HG02870 (cell line): Measurements from ENCODE around the gene NTRK3.

ENCODE experiments used
- ATAC-seq: cut with Tn5 transposase; IDR thresholded peaks from one replicate; pipeline ENCODE4 v1.9.1; 2021; ENCODE audit warnings: mild to moderate bottlenecking, moderate library complexity; ENCODE audit not compliant: unreplicated experiment

Gene NTRK3

DNA sequence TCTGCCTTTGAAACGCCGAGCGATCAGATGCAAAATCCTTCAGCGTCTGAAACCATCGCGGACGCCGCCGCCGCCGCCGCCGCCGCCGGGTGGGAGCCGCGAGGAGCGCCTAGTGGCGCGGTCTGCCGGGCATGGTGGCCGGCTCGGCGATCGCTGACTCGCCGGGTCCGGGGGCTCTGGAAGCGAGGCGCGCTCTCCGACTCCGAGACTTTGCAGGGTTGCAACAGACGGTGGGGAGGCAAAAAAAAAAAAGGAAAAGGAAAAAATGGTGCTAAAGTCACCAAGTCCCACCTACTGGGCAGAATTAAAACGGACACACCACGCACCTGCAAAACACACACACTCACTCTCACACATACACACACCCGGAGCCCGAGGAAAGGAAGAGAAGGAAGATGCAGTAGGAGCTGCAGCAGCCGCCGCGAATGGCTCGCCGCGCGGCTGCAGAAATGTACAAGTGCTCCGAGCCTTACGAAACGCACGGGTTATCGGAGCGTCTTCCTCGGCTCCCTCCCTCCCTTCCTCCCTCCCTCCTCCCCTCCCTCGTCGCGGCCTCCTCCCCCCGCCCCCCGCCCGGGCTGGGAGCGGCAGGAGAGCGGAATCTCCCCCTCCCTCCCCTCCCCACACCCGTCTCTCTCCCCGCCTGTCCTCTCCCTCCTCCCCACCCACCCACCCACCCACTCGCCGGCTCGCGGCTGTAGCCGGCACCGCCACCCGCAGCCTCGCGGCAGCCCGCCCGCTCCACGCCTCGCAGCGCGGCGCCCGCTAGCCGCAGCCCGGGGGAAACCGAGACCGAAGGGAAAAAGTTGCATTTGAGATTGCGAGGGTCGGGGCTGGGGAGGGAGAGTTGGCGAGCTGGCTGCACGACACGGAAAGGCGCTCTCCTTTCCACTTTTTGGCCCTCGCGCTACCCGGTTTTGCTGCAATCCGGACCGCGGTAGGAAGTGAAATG is at the start of gene NTRK3:
Gene NTRK3, minus strand, starts transcription at position 461 of the 952 bp plus-strand sequence. CDS start 586 bp downstream, outside the sequence.
- no peak for ATAC-seq

DNA sequence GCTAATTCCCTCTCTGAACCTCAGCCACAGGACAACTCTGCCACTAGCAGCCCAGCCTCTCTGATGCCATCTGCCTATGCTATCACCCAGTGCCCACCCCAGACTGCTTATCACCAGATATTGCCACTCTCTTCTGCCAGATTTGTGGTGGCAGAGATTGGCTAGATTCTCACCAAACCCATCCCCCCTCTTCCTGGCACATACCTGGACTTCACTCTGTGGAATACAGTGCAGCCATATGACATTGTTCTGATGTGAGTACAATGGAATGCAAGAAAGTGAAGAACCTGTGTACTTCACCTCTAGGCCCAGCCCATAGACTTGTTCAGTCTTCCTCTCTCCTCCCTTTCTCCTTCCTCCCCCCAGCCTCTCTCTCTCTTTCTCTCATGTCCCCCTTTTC is 46.9 kb upstream of the NTRK3 start:
- ATAC-seq, result no peak

DNA sequence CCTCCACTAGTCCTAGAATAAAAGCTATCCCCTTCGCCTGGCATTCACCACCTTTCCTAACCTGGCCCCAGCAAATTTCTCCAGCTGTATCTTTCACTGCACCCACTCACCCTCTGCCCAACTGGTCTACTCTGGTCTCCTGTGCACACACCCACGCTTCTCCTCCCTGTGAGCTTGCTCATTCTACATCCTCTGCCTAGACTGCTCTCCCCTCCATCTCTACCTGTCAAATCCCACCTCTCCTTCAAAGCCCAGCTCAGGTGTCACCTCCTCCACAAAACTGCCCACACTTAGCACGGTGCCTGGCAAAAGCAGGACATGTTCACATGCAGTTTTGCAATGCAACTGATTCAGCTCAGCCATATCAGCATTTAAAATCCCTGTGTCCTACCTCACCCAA is 45.8 kb upstream of the NTRK3 start:
- ATAC-seq, result no peak

DNA sequence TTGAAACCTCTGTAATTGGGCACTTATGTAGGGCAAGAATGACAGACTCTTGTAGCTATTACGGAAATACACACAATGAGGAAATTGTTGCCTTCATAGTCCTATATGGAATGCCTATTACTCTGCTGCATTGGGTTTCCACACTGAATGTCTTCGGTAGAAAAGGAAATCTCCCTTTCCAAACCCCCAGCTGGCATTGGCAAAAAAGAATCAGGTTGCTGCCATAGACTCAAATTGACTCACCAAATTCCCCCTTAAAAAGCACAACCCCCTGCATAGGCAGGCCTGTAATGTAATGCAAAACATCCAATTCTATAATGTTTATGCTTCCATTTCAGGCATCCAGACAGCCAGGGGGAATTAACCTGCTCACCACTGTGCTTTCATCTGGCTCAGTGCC is 44.8 kb upstream of the NTRK3 start:
- no peak for ATAC-seq

DNA sequence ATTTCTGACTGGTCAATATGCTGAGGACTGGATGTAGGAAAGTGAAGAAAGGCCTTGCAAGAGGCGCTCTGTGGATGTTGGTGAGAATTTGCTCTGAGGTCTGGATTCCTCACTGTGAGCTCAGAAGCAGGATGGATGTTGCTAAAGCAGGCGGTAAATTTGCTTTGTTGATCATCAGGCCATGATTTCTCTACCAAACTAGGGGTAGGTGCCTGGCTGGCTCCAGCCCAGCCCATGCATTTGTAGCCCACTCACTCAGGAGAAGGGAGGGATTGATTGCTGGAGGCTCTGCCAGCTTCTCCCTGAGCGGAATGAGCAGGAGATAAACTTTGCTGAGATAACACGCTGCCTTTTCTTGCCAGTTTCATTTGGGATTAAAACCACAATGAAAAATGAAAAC is 44.3 kb upstream of the NTRK3 start:
- ATAC-seq, result no peak

DNA sequence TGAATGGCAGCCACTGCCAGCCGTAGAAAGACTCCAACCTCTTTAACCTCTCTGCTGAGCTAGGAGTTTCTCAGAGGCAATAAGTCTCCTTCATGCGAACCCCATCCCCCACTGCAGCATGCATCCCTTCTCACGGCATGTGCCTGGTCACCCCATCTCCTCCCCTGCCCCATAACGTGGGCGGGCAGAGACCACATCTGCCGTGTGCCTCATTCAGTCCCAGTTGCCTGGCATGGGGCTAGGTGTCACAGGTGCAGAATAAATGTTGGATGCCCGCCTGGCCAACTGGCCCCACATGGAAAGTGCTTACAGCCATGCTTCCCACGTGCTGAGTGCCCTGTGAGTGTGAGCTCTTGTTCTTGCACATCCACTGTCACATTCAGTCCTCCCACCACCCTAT is 43.5 kb upstream of the NTRK3 start:
- no peak for ATAC-seq

DNA sequence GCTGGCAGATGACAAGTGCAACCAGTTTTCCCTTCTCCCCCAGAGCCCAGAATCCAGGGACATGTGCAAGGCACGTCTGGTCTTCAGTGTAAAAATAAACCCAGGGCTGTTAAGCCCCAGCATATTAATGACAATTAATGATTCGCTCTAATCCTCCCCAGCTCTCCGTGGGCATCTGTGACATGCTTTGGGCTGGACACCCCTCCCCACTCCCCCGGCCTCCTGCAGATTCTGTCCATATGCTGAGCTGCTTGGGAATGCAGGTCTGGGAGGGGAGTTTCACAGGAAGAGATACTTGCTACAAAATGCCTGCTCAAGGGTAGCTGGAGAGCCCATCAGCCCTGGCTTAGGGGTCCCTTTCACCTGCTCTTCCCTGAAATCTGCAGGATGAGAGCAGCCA is 43.0 kb upstream of the NTRK3 start:
- ATAC-seq, result no peak

DNA sequence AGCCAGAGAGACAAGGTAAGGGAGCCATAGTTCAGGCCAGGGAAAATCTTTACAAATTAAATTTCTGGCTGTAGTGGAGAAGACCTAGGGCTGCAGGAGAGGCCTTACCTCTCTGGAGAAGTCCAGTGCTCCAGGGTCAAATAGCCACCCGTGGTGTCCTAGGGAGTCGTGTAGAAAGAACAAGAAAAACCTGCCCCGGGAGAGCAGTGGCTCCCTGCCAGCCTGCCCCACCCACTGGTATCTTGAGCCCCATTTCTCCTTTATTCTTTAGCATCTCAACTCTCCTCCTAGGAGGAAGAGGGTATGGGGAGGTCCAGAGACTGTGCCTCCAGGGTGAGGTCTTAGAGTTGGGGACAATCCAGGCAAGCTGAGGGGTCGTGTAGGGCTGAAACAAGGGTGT is 32.1 kb upstream of the NTRK3 start:
- no peak for ATAC-seq

DNA sequence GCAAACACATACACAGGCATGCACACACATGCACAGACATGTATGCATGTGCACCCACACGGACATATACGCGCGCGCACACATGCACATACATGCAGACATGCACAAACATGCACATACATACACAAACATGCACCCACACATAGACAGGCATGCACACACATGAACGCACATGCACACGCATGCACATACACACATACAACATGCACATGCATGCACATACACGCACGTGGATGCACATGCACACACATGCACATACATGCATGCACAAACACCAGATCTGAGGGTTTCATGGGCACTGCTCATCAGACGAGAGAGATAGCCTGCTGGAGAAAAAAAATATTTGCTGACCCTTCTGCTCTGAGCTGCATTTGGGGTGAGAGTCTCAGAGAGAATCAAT is 31.7 kb upstream of the NTRK3 start:
- ATAC-seq, result no peak

DNA sequence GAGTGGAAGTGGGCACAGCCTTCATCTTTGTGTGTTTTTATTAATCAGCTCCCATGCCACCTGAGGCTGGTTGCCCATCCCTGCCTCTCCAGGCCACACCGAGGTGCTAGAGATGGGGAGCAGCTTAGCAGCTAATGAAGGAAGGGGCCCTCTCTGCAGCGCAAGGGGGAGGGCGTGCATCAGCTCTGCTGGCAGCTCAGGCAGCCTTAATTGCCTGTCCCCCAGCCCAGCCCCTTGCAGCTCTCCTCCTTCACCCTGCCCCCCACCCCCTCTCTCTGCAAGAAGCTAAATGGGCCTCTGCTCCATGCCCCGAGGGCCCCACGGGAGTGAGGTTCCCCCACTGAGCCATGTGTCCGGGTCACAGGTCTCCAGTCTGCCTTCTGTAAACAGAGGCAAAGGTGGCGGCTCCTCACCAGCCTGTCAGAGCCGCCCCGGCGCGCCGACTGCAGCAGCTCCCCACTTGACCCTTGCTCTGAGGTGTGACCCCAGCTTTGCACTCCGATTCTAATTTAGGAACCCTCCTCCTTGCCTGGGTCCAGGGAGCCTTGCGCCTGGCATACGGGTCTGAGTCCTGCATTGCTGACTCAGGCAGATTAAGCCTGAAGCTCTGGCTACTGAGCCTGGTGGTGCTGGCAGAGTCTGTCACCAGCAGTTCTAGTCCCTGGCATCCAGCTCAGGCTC is 27.9 kb upstream of the NTRK3 start:
- no peak for ATAC-seq

DNA sequence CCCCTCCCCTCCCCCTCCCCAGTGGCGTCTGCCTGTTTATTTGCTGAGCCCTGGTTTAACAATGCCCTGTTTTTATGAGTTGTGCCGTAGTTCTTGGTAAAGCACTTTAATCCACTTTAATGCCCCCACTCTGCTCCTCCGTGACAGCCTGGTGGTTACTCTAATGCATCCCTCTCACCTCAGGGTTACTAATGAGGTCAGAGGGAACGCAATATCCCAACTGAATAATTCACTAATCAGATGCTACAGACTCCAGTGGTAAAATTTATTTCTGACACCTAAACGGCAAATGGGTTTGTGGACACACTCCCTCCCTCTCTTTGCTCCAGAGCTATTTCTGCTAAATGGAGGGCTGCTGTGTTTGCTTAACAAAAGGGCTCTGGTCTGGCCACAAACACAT is 26.1 kb upstream of the NTRK3 start:
- ATAC-seq, result no peak

DNA sequence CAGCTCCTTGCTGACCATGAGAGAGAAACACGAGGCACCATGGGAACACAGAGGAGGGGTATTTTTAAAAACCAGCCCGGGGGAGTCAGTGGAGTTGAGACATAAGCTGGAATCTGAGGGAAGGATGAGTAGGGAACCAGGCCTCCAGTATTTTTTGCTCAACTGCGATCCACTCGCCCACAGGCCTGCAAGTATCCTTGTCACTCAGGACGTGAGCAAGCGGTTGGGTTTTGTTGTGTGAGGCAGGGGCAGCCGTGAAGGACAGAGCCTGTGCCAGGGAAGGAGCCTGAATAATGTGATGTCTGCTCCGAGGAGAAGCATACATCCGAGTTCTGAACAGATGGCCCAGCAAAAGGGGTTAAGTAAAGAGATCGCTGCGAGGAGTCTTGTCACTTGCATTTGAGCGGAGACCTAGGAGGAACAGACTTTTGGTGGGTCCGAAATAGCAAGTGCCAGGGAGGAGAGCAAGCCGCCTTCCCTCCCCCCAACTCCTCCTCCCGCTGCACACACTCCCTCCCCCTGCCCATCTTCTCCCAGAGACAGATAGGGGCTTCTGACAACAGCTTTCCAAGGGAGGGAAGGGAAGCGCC is 20.4 kb upstream of the NTRK3 start:
- no peak for ATAC-seq

DNA sequence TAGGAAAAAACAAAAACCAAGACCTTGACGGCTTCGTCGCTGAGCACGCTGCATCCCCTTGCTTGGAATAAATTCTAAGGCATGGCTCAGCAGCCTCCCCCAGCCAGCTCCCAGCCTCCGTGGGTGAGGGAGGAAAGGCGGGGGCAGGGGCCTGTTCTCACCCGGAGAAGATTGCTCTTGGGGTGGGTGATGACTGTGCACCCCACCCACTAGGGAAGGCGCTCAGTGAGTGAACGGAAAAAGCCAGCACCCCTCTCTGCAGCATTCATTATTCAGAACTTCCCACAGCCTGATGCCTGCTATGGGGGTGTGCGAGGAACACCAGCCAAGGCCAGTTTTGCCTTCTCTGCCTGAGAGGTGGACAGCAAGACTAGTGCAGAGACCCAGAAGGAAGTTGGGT is 19.3 kb upstream of the NTRK3 start:
- ATAC-seq, result no peak

DNA sequence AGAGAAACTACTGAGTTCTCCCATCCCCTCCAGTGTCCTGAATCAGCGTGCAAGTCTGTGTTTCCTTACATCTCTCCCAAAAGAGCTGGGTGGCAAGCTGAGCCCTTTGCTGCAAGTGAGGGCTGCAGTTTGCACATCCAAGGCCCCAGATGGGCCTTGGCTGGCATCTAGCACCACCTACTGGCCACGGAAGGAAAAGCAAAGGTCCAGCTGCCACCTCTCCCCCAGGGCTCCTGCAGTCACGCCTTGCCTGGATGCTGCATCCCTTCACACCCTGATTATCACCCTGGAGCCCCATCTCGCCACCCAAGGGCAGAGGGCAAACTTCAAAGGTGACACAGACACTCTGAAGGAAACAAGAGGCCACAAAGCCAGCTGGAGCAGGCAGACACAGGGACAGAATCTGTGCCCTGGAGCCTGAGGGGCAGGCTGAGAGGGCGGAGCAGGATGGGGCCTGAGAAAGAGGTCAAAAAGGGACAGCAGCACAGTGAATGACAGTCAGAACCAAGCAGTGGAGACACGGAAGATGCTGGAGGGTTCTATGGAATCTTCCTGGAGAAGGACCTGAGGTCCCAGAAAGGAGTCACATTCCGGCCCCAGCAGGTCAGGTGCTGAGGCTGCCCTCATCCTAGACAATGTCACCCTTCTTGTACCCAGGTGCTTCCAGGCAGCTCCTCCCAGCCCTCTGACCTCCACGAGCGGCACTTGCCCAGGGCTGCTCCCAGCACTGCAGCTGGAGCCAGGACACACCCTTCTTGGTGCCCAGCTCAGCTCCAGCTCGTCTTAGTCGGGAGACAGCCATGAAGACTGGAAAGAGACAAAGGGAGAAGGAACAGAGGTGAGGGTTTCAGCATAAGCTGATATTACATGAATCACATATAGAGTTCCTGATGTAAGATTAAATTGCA is 18.3 kb upstream of the NTRK3 start:
- ATAC-seq, result peak; percentile 91

DNA sequence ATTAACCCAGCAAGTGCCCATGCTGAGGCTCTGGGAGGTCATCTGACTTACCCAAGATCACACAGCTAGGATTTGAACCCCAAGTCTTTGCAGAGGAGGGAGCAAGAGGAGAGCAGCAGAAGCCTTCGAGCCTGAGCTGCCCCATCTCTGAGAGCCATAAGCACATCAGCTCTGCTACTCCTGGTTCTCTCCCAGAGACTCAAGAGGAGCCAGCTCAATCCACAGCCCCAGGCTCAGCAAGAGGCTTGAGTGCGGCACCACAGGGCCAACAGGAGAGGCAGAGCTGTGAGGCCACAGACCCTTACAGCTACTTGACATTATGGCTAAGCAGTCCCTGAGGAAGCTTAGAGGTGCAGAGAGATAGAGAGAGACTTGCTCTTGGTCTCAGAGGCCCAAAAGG is 15.9 kb upstream of the NTRK3 start:
- ATAC-seq, result no peak

DNA sequence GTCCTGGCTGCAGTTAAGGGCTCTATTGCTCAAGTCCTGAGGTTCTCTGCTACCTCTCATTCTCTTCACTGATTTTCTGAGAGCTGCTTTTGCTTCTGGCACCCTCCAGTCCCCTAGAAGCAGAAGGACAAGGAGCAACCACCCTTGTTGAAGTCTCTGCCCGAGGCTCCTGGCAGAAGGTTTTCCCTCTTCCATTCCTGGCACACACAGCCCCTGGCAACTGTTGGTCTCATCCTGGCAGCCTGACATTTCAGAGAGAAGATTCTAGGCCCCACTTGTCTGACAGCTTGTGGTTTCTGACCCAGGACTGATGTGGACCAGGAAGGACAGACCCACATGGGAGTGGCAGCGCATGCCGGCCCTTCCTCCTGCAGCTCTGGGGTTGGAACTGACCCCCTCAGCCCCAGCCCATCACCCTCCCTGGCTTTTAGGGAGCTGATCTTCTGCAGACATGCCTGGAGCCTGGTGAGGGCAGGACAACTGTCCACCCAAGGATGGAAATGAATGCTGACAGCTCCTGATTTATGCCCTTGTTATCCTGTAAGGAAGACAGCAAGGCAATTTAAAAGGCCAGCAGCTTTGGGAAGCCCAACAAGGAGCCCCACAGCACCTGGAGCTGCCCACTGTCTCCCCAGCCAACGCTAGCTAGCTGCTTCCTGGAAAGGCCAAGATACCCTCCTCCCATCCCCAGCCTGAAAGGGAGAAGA is 13.0 kb upstream of the NTRK3 start:
- no peak for ATAC-seq

DNA sequence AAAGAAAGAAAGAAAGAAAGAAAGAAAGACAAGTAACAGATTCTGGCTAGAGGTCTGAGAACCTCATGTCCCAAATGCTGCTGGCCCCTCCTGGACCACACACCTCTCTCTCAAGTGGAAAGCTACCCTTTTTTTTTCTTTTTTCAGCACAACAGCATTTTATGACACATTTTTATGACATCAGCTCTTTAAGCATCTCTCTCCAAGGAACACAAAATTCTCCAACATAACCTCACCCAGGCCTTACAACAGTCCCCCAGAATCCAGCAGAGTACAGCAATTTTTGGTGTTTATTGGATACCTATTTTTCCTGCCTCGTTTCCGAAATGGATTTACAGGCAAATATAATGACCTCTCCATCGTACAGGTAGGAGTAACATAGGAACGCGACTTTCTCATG is 11.2 kb upstream of the NTRK3 start:
- no peak for ATAC-seq

DNA sequence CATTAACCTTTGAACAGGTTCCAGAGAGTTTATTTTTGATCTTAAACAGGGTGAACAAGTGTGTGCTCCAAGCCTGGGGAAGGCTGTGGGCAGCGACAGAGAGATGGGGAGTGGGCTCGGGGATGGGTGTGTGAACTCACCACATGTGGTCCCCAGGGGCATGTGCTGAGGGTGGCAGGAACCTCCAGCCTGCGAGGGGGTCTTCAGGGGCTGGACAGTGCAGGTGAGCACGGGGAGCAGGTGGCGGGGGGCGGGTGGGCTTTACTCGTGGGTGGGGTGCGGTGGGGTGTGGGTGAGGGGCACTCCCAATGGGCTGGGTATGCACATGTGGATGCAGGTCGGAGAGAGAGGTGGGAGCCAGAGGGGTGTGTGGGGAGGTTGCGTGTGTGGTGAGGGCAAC is 9.6 kb upstream of the NTRK3 start:
- ATAC-seq, result no peak

DNA sequence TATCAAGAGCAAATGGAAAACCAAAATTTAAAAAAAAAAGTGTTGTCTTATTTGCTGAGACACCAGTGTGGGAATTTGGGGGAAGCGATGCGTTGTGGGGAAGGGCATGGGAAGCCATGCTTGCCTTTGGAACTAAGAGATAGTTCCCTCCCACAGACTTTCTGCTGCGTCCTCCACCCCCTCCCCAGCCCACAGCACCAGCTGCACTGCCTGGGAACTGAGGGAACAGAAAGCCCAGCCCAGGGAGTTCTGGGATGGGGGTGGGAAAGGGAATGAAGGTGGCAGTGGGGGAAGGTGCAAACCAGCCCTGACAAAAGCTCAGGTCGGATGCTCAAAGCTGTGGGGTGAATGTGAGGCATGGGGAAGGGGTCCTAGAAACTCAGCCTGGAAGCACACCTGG is 8.1 kb upstream of the NTRK3 start:
- ATAC-seq, result no peak

DNA sequence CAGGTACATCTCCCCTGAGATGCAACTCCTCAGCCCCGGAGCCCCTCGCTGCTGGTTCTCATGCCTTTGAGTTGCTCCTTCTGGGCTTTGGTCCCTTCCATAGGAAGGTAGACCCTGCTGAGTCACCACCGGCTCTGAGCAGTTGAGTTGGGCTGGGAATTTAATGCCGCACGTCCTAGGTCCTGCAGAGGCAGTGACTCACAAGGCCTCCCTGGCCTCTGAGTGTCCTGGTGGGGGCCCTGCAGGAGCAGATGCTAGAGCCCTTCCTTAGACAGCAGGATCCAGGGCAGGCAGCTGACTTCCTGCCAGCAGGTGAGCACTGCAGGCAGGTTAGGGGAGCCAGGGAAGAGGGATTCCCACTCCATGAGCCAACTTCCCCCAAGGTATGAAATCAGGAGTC is 5.5 kb upstream of the NTRK3 start:
- ATAC-seq, result no peak
